Medulla oblongata (tissue), 1 donor: ENCODE results near the gene LAMA3.

Experiments used
- DNase-seq: peaks from one replicate; pipeline ENCODE4 v3.0.0-alpha.2; 2015; ENCODE audit errors: extremely low spot score

LAMA3 gene

DNA sequence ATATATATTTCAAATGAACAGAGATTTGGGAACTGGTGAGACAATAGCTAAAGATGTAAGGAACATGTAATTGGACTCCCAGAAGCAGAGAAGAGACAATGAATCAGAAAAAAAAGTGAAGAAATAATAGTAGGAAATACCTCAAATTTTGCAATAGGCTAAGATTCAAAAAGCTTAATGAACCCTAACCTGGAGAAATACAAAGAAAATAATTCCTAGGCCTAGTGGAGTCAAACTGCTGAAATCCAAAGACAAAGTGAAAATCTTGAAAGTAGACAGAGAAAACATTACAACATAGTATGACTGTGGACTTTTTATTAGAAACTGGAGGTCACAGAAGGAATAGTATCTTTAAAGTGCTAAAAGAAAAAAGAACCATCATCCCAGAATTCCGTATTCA is 76.7 kb downstream of the LAMA3 start:
- DNase-seq = no peak

DNA sequence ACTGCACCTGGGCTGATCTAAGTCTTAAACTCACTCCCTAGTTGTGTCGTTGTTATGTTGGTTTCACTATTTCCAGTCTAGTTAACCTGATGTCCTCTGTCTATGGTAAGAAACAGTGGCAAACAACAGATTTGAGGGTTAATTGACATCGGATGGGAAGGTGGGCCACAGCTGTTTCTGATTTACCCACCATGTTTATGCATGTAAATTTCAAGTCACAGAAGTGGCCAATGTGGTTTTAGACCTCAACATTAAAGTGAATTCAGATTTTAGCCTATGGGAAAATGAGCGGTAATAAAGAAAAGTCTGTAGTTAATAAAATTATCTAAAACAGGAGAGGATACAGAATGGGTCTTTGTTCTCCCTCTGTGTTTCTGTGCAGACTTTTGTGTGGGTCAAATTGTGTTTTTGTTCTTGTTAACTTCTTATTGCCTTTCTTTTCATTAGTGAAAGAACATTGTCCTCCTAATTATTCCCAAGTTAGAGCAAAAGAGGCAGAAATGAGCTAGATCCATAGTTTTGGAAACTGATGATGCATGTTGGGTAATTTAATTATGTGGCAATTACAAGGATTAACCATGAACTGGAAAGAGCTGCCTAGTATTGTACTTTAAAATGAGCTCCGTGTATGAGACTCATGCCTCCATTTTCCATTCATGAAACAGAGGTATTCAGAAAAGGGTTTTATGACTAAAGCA is 83.2 kb downstream of the LAMA3 start:
- no peak for DNase-seq

DNA sequence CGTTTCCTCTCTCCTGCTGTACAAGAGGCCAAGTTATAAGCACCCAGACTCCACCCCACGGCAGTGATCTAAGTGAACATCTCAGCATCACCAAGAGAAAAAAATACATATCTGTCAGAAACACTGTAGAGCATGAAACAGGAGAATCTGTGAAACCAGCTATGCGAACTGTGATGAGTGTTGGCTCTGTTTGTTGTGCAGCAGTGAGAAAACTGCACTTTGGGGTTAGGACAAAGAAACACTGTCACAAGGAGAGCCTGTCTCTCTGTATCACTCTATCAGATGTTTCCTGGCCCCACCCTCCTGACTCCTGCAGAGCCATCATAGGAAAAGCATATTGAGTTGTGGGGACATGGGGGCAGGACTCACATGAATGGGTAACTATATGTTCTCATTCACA is 87.1 kb downstream of the LAMA3 start:
- peak; percentile 35 for DNase-seq

DNA sequence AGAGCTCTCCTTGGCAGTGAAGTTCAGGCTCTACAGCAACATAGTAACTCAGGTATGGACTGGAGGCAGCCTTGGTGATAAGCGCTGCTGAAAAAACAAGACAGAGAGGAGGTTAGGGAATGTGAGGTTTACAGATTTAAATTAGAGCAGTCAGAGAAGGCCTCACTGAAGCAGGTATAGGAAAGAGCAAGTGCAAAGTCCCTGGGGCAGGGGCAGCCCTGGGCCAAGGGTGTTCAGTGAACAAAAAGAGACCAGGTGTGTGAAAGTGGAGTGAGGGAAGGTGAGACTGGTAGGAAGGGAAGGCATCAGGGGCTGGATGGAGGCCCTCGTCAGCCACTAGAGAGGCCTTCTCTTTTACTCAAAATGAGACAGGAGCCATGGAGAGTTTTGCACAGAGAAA is 89.6 kb downstream of the LAMA3 start:
- DNase-seq = no peak

DNA sequence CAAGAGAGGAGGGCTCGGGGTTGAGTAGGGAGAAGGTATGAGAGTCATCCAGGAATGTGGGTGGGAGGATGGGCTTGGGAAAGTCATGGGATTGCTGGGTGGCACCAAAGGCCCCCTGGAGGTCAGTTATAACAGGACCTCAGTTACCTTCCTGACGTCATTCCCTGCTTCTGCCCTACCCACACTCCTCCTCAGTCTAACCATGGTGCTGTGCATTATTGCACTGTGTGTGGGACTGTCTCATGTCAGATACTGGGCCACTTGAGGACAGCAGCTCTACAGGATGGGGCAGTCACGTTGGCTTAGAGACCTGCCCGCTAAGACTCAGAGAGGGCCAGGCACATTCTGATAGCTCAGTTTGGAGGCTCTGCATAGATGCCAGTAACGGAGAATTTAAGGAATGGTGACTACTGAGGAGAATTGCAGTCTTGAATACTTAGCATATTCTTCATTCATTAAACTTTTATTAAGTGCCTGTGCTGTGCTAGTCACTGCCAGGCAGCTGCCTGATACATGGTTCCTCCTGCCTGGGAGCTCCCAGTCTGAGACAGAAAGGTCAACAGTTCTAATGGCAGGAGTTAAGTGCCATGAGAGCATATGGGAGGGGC is 90.5 kb downstream of the LAMA3 start:
- DNase-seq = no peak

DNA sequence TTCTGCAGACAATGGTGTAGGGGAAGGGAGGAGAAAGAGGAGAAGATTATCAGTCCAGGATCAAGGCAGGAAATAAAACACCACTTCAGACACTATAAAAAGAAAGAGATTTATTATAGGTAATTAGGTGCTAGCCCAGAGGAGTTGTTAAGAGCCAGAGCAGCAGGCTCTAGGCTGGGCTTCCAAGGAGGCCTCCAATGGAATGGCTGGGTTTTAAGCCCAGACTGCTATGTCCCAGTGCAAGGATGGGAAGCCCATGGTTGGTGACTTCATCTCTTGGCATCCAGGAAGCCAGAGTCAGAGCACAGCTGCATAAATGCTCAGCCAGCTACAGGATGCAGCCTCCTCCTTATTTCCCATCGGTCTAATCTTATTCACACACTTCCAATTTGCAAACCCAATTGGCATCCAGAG is 95.6 kb downstream of the LAMA3 start:
- no peak for DNase-seq

DNA sequence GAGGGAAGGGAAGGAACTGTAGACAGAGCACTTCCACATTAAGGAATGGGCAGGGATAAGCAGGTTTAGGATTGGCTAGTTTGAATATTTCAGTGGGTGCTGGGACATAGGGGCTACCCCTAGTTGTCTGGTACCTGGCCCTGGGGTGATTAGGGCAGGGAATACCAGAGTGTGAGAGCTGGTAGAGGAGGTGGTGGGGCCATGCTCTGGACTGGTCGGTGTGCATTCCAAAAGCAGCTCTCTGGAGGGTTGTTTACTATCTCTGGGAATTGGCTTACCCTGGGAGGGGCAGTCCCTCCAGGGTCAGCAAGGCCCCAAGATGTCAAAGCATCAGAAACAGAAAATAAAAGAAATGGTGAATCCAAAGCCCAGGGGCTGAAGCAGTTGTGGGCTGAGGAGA is 103.8 kb downstream of the LAMA3 start:
- DNase-seq = no peak

DNA sequence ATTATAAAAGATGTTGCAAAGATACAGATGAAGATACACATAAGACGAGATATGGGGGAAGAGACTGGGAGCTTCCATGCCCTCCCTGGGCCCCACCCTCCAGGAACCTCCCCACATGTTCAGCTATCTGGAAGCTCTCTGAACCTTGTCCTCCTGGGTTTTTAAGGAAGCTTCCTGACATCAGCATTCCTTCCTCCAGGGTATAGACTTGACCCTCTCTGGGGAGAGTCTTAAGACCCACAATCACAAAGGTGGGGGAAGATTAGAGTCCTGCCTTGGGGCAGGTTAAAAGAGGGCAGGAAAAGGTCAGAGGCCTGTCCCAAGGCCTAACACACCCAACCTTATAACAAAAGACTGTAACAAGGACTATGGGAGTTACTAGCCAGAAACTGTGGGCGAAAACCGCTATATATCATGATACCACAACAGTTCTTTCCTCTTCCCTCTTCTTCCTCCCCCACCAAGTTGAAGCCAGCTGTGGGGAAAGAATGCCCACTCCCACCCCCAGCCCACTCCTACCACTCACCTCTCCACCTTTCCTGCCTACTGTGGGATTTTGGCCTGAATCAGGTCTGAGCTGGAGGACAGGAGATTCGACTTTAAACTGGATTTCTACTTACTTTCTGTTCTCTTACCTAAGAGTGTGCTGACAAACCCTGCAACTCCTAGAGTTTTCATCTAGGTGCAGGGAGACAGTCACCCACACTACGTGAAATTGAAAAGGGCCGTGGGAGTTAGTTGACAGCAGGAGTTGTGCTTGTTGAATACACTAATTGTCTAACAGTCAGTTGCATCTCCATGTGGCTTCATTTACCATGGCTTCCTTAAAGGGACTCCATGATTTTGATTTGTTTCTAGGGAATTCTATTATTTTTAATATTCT is 105.0 kb downstream of the LAMA3 start:
- no peak for DNase-seq

DNA sequence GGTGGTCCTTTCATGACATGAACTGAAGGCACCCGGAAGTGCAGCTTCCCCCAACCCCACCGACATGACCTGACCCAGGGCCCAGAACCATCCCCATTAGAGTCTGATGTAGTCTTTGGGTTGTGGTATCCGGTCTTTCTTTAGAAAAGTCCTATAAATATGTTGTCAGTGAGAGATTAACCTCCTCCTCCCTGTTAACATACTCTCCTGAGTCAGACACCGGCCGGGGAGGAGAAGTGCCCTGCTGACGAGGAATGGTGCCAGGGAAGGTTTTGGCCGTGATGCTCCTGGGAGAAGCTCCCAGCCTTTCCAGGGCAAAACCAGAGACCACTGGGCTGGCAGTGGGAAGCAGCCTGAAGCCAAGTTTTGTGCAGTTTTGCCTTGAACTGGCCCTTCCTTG is 109.0 kb downstream of the LAMA3 start:
- no peak for DNase-seq

DNA sequence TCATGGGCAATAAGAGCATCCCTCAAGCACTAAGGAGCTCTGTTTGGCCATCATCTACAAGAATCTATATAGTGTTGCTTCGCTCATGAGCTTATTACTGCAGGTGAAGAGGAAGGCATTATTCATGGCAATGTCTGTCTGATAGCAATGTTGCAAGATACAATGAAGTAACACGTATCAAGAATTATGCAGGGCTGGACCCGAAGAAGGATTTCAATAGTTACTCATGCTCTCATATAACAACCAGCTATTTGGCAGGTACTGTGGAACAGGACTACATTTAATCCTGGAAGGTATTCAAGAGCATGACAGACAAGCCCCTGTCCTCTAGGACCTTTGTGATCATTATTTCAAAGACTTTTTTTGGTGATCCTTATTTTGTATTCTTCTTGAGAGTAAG is 109.6 kb downstream of the LAMA3 start:
- no peak for DNase-seq

DNA sequence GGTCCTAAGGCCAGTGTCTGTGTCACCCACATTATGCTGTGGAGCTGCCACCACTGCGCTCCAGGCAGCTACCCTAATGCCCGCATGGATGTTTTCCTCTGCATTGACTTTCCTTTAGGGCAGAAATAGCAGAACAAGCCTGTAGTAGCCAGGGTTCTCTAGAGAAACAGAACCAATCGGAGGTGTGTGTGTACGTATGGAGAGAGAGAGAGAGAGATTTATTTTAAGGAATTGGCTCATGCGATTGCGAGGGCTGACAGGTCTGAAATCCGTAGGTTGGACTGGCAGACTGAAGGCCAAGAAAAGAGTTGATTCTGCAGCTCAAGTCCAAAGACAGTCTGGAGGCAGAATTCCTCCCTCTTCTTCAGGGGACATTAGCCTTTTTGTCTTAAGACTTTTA is 110.3 kb downstream of the LAMA3 start:
- no peak for DNase-seq

DNA sequence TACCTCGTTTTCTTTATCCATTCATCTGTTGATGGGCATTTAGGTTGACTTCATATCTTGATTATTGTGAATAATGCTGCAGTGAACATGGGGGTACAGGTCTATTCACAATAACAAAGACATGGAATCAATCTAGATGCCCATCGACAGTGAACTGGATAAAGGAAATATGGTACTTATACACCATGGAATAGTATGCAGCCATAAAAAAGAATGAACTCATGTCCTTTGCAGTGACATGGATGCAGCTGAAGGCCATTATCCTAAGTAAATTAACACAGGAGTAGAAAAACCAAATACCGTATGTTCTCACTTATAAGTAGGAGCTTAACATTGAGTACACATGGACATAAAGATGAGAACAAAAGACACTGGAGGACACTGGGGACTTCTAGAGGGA is 111.6 kb downstream of the LAMA3 start:
- no peak for DNase-seq

DNA sequence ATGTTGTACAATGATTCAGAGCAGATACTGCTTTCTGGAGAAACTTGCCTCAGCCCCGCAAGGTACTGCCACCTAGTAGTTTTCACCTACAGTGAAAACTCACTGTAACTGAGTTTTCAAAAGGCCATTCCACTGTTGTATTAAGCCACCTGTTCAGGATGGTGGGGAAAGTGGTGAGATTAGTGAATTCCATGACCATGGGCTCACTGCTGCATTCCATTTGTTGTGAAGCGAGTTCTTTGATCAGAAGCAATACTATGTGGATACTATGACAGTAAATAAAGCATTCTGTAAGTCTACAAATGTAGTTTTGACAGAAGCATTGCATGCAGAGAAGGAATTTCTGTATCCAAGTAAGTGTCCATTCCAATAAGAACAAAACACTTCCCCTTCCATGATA is 113.6 kb downstream of the LAMA3 start:
- DNase-seq = no peak

DNA sequence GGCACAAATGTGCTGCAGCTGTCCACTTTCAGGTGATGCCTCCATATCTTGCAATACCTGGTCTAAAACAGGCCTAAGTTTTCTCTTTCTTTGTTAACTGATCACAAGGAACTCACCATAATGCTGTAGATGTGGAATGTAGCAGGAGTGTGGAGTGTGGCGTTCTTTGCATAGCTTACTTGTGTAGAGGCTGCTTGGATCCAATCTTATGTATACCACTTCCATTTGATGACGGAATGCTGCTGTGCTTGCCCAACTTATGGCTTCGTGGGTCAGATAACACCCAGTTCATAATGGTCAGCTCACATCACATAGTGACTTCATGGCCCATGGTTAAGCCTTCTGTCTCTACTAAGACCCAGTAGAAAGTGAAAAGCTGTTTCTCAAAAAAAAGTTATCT is 114.5 kb downstream of the LAMA3 start:
- no peak for DNase-seq

DNA sequence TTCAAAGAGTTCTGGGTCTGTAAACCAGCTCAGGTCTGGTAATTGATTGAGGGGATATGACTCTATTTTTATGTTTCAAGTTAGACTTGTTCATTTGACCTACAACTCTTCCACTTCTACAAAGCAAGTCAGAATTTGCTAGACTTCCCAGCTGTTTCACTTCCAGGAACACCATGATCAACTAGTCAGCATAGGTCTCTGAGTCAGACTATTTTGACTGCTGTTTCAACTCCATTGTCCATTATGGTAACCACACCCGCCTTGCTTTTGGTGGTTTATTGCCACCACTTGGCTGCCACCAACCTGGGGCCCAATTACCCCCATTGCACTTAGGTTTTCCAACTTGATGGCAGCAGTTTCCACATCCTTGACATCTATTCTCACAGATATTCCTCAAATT is 116.6 kb downstream of the LAMA3 start:
- no peak for DNase-seq

DNA sequence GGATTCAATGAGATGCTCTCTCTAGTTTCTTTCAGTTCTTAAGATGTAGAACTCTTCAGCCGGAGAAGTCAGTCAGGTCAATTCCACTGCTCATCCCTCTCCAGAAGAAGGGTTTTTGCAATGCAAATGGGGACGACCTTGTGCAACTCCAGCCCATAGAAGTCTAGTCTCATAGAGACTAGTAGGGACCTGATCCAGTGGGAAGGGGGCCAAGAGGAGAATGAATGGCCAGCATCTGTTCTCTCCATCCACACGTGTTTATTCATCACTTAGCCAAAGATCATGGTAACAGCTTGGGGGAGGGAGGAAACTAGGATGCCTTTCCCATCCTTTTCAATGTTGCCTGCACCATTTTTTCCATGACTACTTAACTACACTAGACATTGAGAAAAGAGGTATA is 120.2 kb downstream of the LAMA3 start:
- DNase-seq = no peak

DNA sequence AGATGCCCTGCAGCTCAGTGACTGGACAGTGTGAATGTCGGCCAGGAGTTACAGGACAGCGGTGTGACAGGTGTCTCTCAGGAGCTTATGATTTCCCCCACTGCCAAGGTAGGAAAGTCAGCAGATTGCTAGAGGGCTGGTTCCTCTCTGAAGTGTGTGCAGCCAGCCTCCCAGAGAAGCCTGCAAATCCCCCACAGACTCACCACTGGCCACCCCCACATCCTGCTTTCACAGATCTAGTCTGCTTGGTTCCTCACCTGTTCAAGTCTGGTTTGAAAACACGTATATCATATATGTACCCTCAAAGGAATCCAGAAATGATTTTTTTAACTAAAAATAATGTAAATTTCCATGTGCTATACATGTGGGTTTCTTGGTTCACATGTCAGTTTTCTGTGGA is 121.1 kb downstream of the LAMA3 start:
- no peak for DNase-seq

DNA sequence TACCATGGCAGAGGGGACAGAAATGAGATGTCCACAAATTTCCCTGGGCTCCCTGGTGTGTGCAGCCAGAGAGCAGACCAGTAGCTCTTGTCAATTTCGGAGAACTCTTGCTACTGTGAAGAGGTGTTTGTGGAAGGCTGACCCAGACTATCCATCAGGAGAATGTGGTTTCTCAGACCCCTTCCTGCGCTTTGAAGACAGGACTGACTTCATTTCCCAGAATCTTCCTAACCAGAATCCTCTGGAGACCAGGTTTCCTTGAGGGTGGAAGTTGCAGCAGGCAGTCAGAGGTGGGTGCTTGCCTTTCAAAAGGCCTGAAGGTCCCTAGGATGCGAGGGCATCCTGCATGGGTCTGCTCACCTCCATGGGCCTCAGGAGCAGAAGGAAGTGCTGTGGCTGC is 121.9 kb downstream of the LAMA3 start:
- DNase-seq = no peak

DNA sequence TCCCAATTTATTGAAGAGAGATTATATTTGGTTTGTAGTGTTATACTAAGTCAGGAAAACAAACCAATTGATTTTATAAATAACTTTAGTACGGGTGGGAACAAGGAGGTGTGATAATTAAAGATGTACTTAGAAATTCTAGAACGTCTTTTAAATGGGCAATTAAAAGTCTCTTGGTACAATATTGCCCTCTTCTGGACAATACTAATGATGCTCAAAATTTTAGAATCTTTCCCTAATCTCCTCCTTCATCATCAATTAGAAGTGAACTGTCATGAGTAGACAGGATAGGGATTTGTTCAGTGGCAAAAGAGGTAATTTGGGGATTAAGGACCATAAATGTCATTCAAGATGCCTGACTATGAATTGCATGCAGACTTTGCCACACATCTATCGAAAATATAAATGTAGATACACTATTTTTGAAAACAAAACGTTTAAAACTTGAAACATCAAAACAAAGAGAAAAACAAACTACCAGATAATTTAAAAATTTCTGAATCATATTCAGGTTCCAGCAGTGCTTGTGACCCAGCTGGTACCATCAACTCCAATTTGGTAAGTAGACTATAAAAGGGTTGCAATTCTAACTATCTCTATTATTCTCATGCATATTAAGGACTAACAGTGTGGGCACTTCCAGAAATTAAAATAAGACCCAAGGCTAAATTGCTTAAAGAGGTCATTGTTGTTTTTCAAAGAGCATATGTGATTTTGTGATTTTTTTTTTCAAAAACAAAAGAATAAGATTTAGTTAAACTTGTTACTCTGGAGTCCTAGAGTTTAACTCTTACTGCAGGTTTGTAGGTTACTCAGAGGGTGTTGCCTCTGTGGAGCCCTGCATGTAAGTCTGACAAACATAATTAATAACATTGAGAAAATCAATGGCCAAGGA is 123.5 kb downstream of the LAMA3 start:
- peak; percentile 38 for DNase-seq

DNA sequence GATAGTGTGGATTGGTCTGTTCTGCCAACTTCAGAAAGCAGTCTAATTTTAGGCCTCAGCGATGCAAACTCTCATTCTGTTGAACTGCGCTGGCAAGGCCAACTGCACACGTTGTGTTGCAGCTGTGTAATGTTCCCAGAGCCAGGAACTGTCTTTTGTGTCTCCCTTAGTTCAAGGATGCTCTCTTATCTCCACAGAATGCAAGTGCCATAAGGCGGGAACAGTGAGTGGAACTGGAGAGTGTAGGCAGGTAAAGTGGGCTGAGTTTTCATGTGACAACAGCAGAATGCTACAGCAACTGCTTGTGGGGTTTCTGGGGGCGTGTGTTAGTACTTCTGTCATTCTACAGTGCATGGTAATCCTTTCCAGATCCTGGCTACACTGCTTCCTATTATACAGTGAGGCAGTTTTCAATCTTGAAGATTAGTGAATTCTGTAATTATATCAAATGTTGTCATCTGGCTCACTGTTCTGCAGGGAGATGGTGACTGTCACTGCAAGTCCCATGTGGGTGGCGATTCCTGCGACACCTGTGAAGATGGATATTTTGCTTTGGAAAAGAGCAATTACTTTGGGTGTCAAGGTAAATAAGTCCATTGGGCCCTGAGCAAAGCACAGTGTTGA is 125.8 kb downstream of the LAMA3 start:
- no peak for DNase-seq

DNA sequence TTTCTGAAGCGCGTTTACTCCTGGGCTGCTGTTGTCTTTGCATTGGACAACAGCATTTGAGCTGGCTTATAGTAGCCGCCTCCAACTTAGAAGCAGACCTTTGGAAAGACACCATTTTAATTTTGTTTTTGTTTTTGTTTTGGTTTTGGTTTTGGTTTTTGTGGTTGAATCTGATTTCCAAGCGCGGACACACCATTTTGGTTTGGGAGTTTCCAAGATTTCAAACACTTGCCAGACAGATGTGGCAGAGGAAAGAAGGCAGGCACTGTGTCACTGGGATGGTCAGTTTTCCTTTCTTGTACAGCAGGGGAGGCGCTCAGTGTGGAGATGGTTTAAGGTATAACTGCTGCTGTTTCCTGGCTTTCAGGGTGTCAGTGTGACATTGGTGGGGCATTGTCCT is 126.8 kb downstream of the LAMA3 start:
- no peak for DNase-seq
